Activated CD4-positive, alpha-beta T cell treated with anti-CD3 and anti-CD28 coated beads for 36 hours (primary cell): ENCODE measurements around the gene PTPRK. TPM values are rescaled to one million over a fixed set of nuclear protein-coding genes. Genes with fewer than 3 reads are reported as not detected.

Source experiments
- ATAC-seq: fragments of 200-7000 bp; cut with Tn5 transposase; one replicate; pipeline ENCODE4 v1.10.0; 2021; ENCODE audit warnings: mild to moderate bottlenecking, moderate library complexity
- CTCF ChIA-PET: fragments of 350-600 bp; sonication (Branson Sonifier 250); formaldehyde crosslinking; loops from one replicate; lab custom pipeline; 2021; ENCODE audit warnings: antibody characterized with exemption; lab: Charles Lee
- POLR2A ChIA-PET: fragments of 350-600 bp; sonication (Branson Sonifier 250); formaldehyde crosslinking; loops from one replicate; lab custom pipeline; 2021; ENCODE audit warnings: antibody characterized with exemption, inconsistent platforms; lab: Charles Lee
- DNase-seq: peaks from one replicate; pipeline ENCODE4 v3.0.0-alpha.2; 2020
- H3K27ac Mint-ChIP-seq: one replicate; pipeline ENCODE4 v1.8.0; 2021; ENCODE audit warnings: mixed read lengths
- H3K27me3 Mint-ChIP-seq: one replicate; pipeline ENCODE4 v1.8.0; 2021; ENCODE audit warnings: mixed read lengths
- H3K36me3 Mint-ChIP-seq: one replicate; pipeline ENCODE4 v1.8.0; 2021; ENCODE audit warnings: low read depth, mixed read lengths
- H3K4me1 Mint-ChIP-seq: one replicate; pipeline ENCODE4 v1.8.0; 2021; ENCODE audit warnings: mixed read lengths
- H3K4me3 Mint-ChIP-seq: one replicate; pipeline ENCODE4 v1.8.0; 2021; ENCODE audit warnings: mild to moderate bottlenecking, moderate library complexity, mixed read lengths
- H3K9me3 Mint-ChIP-seq: one replicate; pipeline ENCODE4 v1.8.0; 2021; ENCODE audit warnings: low read depth, mixed read lengths
- intact Hi-C, 2 experiments: fragments of 100-400 bp; cut with DNase I in 1 of 2; cut with micrococcal nuclease in 1 of 2; formaldehyde crosslinking; loops; one replicate each; pipeline versions ENCODE4 v1.14.2 to v1.15.1; 2022 to 2024; cut with DNase I, micrococcal nuclease
- total RNA-seq, 2 experiments: library from RNA; stranded (reverse); gene quantifications; one replicate each; pipeline ENCODE4 v1.2.3, GENCODE V29; 2021

The PTPRK gene
- total RNA-seq, 2 experiments from 2014 or later = 4.1 to 5.0 TPM

DNA sequence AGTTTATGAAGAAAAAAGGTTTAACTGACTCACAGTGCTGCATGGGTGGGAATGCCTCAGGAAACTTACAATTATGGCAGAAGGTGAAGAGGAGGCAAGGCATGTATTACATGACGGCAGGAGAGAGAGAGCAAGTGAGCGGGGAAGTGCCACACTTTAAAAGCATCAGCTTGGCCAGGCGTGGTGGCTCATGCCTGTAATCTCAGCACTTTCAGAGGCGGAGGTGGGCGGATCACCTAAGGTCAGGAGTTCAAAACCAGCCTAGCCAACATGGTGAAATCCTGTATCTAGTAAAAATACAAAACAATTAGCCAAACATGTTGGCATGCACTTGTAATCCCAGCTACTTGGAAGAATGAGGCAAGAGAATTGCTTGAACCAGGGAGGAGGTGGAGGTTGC is 406.2 kb downstream of the PTPRK start:
- Mint-ChIP-seq H3K27ac (no peak overlapping the region), H3K27me3 (no peaks in the 10 kb centered on the region), H3K4me1 (peaks cover 14% of the 10 kb centered on the region), H3K4me3 (no peak overlapping the region), H3K9me3 (peaks cover 3% of the 10 kb centered on the region), H3K36me3 (no peaks in the 10 kb centered on the region)
- CTCF ChIA-PET = no interaction called here
- ATAC-seq (no peak), DNase-seq (peak; percentile 8)
- POLR2A ChIA-PET = no interaction called here
- intact Hi-C loops = no loop called here

- Mint-ChIP-seq H3K27me3 (no peaks in the 10 kb centered on the region), H3K9me3 (peaks cover 3% of the 10 kb centered on the region), H3K4me1 (peaks cover 14% of the 10 kb centered on the region), H3K27ac (peak overlapping the region; percentile 10), H3K4me3 (peak overlapping the region; percentile 24), H3K36me3 (no peaks in the 10 kb centered on the region)
- ATAC-seq (no peak), DNase-seq (no peak)
- intact Hi-C loops = no loop called here
- ChIA-PET POLR2A (no interaction called here), CTCF (interaction anchor here (0.9 kb wide), 1 partner anchor 22 kb away, joined by 3 read pairs; no protein-coding TSS in a partner anchor)
Observed at GRCh38 chr6:128112494-128112893, 407.9 kb downstream of the PTPRK start.

- intact Hi-C loops = no loop called here
- H3K36me3 Mint-ChIP-seq = no peaks in the 10 kb centered on the region
- ATAC-seq = no peak
- POLR2A ChIA-PET = no interaction called here
- DNase-seq = no peak
- peaks cover 14% of the 10 kb centered on the region for H3K4me1 Mint-ChIP-seq
- no peak overlapping the region for H3K27ac Mint-ChIP-seq
- peaks cover 3% of the 10 kb centered on the region for H3K9me3 Mint-ChIP-seq
- CTCF ChIA-PET = interaction anchor here (1.0 to 1.3 kb wide), 2 partner anchors 255 to 257 kb away, joined by 3 to 4 read pairs; no protein-coding TSS in a partner anchor
- H3K27me3 Mint-ChIP-seq = no peaks in the 10 kb centered on the region
- no peak overlapping the region for H3K4me3 Mint-ChIP-seq
Observed at GRCh38 chr6:128111096-128111495, 409.3 kb downstream of the PTPRK start.

DNA sequence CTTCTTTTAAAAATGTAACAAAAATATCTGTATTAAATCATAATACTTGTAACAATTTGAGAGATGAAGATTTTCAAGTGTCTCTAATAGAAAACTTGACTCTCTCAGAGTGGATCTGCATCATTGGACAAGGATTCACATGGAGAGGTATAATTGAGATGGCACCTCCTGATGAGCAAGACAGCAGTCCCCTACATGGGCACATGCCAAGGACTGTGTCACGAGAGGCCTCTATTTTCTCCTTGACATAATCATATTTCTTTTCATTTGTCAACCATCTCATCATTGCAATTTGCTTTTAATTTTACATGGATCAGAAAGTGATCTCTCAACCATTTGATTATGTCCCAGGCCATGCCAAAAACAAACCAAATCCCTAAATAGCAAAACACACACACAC is 412.7 kb downstream of the PTPRK start:
- Mint-ChIP-seq H3K4me1 (peaks cover 10% of the 10 kb centered on the region), H3K4me3 (no peak overlapping the region), H3K27me3 (no peaks in the 10 kb centered on the region), H3K9me3 (no peaks in the 10 kb centered on the region), H3K27ac (no peak overlapping the region), H3K36me3 (no peaks in the 10 kb centered on the region)
- ChIA-PET POLR2A (no interaction called here), CTCF (interaction anchor here (0.7 kb wide), 1 partner anchor 487 kb away, joined by 3 read pairs; no protein-coding TSS in a partner anchor)
- DNase-seq (no peak), ATAC-seq (no peak)
- intact Hi-C loops = no loop called here

- POLR2A ChIA-PET = no interaction called here
- ATAC-seq = no peak
- CTCF ChIA-PET = no interaction called here
Observed at GRCh38 chr6:128099571-128100197, 420.7 kb downstream of the PTPRK start.

GRCh38 chr6:128098000-128098581 is 422.3 kb downstream of the PTPRK start:
- Mint-ChIP-seq H3K4me1 (peaks cover 16% of the 10 kb centered on the region), H3K9me3 (no peaks in the 10 kb centered on the region), H3K36me3 (no peaks in the 10 kb centered on the region), H3K4me3 (no peak overlapping the region), H3K27me3 (no peaks in the 10 kb centered on the region), H3K27ac (no peak overlapping the region)
- intact Hi-C loops = loop anchor here (10.0 kb wide), 1 partner anchor 243 kb away; no protein-coding TSS in a partner anchor
- ChIA-PET CTCF (interaction anchor here (1.0 to 1.9 kb wide), 3 partner anchors 11 to 361 kb away, joined by 3 to 6 read pairs (median 3); no protein-coding TSS in a partner anchor), POLR2A (no interaction called here)
- ATAC-seq (peak; percentile 75), DNase-seq (peak; percentile 19)

More at GRCh38 chr6:128099571-128100197, 420.7 kb downstream of the PTPRK start:
- no peak for DNase-seq
- Mint-ChIP-seq H3K4me3 (no peak overlapping the region), H3K9me3 (no peaks in the 10 kb centered on the region), H3K36me3 (no peaks in the 10 kb centered on the region), H3K27ac (no peak overlapping the region), H3K27me3 (no peaks in the 10 kb centered on the region), H3K4me1 (peaks cover 13% of the 10 kb centered on the region)
- intact Hi-C loops = loop anchor here (10.0 kb wide), 1 partner anchor 245 kb away; no protein-coding TSS in a partner anchor

DNA sequence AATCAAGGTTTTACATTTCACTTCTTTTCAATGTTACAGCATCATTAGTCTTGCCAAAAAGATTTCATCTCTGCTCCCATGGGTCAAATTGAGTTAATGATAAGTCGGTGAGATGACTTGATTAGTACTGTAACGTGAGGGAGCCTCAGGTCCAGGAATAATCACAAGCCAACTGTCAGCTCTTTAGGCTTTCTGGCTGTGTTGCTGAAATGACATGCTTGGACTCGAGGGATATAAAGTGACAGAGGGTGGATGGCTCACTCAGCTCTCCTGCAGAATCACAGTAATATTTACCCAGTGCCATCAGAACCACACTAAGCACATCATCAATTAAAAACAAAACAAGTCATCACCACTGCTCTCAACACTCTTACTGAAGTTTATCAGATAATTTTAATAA is 423.4 kb downstream of the PTPRK start:
- no peak overlapping the region for H3K27ac Mint-ChIP-seq
- no peaks in the 10 kb centered on the region for H3K9me3 Mint-ChIP-seq
- ATAC-seq (no peak), DNase-seq (no peak)
- CTCF ChIA-PET = interaction anchor here (1.0 to 1.9 kb wide), 3 partner anchors 10 to 360 kb away, joined by 3 to 6 read pairs (median 3); no protein-coding TSS in a partner anchor
- H3K4me1 Mint-ChIP-seq = peaks cover 16% of the 10 kb centered on the region
- H3K27me3 Mint-ChIP-seq = no peaks in the 10 kb centered on the region
- POLR2A ChIA-PET = no interaction called here
- H3K36me3 Mint-ChIP-seq = no peaks in the 10 kb centered on the region
- H3K4me3 Mint-ChIP-seq = no peak overlapping the region
- intact Hi-C loops = loop anchor here (10.0 kb wide), 1 partner anchor 242 kb away; no protein-coding TSS in a partner anchor

GRCh38 chr6:128095362-128095761 is 425.0 kb downstream of the PTPRK start:
- peak overlapping the region; percentile 23 for H3K27ac Mint-ChIP-seq
- ChIA-PET POLR2A (no interaction called here), CTCF (interaction anchor here (0.6 to 1.7 kb wide), 4 partner anchors 11 to 341 kb away, joined by 3 to 7 read pairs (median 3); no protein-coding TSS in a partner anchor)
- H3K4me1 Mint-ChIP-seq = peaks cover 16% of the 10 kb centered on the region
- no peak for ATAC-seq
- no peaks in the 10 kb centered on the region for H3K27me3 Mint-ChIP-seq
- no peaks in the 10 kb centered on the region for H3K36me3 Mint-ChIP-seq
- intact Hi-C loops = loop anchor here (10.0 kb wide), 1 partner anchor 241 kb away; no protein-coding TSS in a partner anchor
- H3K9me3 Mint-ChIP-seq = no peaks in the 10 kb centered on the region
- DNase-seq = no peak
- H3K4me3 Mint-ChIP-seq = no peak overlapping the region

- no peak overlapping the region for H3K27ac Mint-ChIP-seq
- POLR2A ChIA-PET = no interaction called here
- no peaks in the 10 kb centered on the region for H3K9me3 Mint-ChIP-seq
- no peak overlapping the region for H3K4me3 Mint-ChIP-seq
- CTCF ChIA-PET = interaction anchor here (0.6 kb wide), 1 partner anchor 664 kb away, joined by 3 read pairs; no protein-coding TSS in a partner anchor
- ATAC-seq = no peak
- intact Hi-C loops = no loop called here
- H3K36me3 Mint-ChIP-seq = no peaks in the 10 kb centered on the region
- H3K27me3 Mint-ChIP-seq = no peaks in the 10 kb centered on the region
- DNase-seq = no peak
- H3K4me1 Mint-ChIP-seq = peaks cover 4% of the 10 kb centered on the region
Observed at GRCh38 chr6:128079021-128079420, 441.4 kb downstream of the PTPRK start.

GRCh38 chr6:128078276-128078675 is 442.1 kb downstream of the PTPRK start:
- H3K27me3 Mint-ChIP-seq = no peaks in the 10 kb centered on the region
- ATAC-seq = no peak
- POLR2A ChIA-PET = no interaction called here

GRCh38 chr6:128076843-128077242 is 443.6 kb downstream of the PTPRK start:
- H3K36me3 Mint-ChIP-seq = no peaks in the 10 kb centered on the region
- H3K27ac Mint-ChIP-seq = no peak overlapping the region
- DNase-seq = no peak
- intact Hi-C loops = no loop called here
- H3K4me1 Mint-ChIP-seq = peaks cover 4% of the 10 kb centered on the region
- ATAC-seq = no peak
- no peaks in the 10 kb centered on the region for H3K9me3 Mint-ChIP-seq
- no peak overlapping the region for H3K4me3 Mint-ChIP-seq
- ChIA-PET POLR2A (no interaction called here), CTCF (no interaction called here)
- no peaks in the 10 kb centered on the region for H3K27me3 Mint-ChIP-seq

More at GRCh38 chr6:128078276-128078675, 442.1 kb downstream of the PTPRK start:
- Mint-ChIP-seq H3K4me3 (no peak overlapping the region), H3K36me3 (no peaks in the 10 kb centered on the region), H3K4me1 (peaks cover 4% of the 10 kb centered on the region), H3K9me3 (no peaks in the 10 kb centered on the region), H3K27ac (no peak overlapping the region)
- CTCF ChIA-PET = no interaction called here
- intact Hi-C loops = no loop called here
- DNase-seq = no peak
